A673 (cell line): ENCODE measurements around the gene CPXM2. TPM values are rescaled to one million over a fixed set of nuclear protein-coding genes. Genes with fewer than 3 reads are reported as not detected.

ENCODE experiments used
- BruUV-seq: library from RNA; stranded (reverse); fragments of 400-500 nt; replicated peaks from 2 replicates; lab custom pipeline; 2021; lab: Mats Ljungman, UMichigan
- CTCF ChIA-PET: fragments of 300-600 bp; sonication (Branson Sonifier 250); formaldehyde crosslinking; loops from one replicate; lab custom pipeline; 2022; ENCODE audit warnings: antibody characterized with exemption; lab: Charles Lee
- POLR2A ChIA-PET: fragments of 300-600 bp; sonication (Branson Sonifier 250); formaldehyde crosslinking; loops from one replicate; lab custom pipeline; 2022; ENCODE audit warnings: antibody characterized with exemption; ENCODE audit not compliant: low non-redundant PET; lab: Charles Lee
- DNase-seq: peaks from one replicate; pipeline ENCODE4 v3.0.0-alpha.2; 2015; ENCODE audit warnings: low spot score
- H3K27ac ChIP-seq: fragments of 200-600 bp; sonication (generic); 2 replicates; pipeline ENCODE4 v1.5.1; 2016; ENCODE audit warnings: mixed run types, low read depth, mild to moderate bottlenecking, mixed read lengths, antibody characterized with exemption, low read length; ENCODE audit not compliant: poor library complexity, severe bottlenecking
- H3K27me3 ChIP-seq: fragments of 200-600 bp; sonication (generic); replicated peaks from 2 replicates; pipeline ENCODE4 v1.6.1; 2017; ENCODE audit warnings: mixed run types, low read depth, mild to moderate bottlenecking, mixed read lengths, antibody characterized with exemption, low read length; ENCODE audit not compliant: insufficient read depth, poor library complexity
- H3K36me3 ChIP-seq: fragments of 200-600 bp; sonication (generic); 2 replicates; pipeline ENCODE4 v1.6.1; 2016; ENCODE audit warnings: mixed run types, mild to moderate bottlenecking, mixed read lengths, antibody characterized with exemption, low read length; ENCODE audit not compliant: insufficient read depth, poor library complexity, severe bottlenecking
- H3K4me1 ChIP-seq: fragments of 200-600 bp; sonication (generic); 2 replicates; pipeline ENCODE4 v1.6.1; 2017; ENCODE audit warnings: mixed run types, mild to moderate bottlenecking, mixed read lengths, antibody characterized with exemption, low read length; ENCODE audit not compliant: insufficient read depth, poor library complexity, severe bottlenecking
- H3K4me3 ChIP-seq: fragments of 200-600 bp; sonication (generic); 2 replicates; pipeline ENCODE4 v1.5.1; 2016; ENCODE audit warnings: low read depth, mixed run types, mild to moderate bottlenecking, mixed read lengths, low read length; ENCODE audit not compliant: poor library complexity, severe bottlenecking
- H3K9me3 ChIP-seq: fragments of 200-600 bp; sonication (generic); 2 replicates; pipeline ENCODE4 v1.6.1; 2016; ENCODE audit warnings: mixed run types, low read depth, mild to moderate bottlenecking, mixed read lengths, antibody characterized with exemption, low read length; ENCODE audit not compliant: poor library complexity, severe bottlenecking
- CTCF ChIP-seq: fragments of 300-800, 200-600 bp; sonication (generic); conservative IDR thresholded peaks from 2 replicates; pipeline ENCODE4 v1.5.1; 2017; ENCODE audit warnings: low read depth, mild to moderate bottlenecking, antibody characterized with exemption, low read length, moderate library complexity, mixed read lengths
- EZH2 ChIP-seq: fragments of 200-600 bp; sonication (generic); IDR thresholded peaks from 2 replicates; pipeline ENCODE4 v1.6.1; 2017; ENCODE audit warnings: borderline replicate concordance, low read depth, mild to moderate bottlenecking, mixed read lengths, antibody characterized with exemption, low read length; ENCODE audit not compliant: poor library complexity, severe bottlenecking
- intact Hi-C: fragments of 100-400 bp; cut with micrococcal nuclease; formaldehyde crosslinking; loops from one replicate; pipeline ENCODE4 v1.10.0; 2022; ENCODE audit not compliant: unreplicated experiment
- total RNA-seq: library from RNA; stranded (reverse); gene quantifications from 2 replicates; pipeline ENCODE4 v1.2.3, GENCODE V29; 2021

Gene CPXM2
- total RNA-seq, 1 experiment from 2014 or later = not detected

GRCh38 chr10:123748711-123749110 lies 142.9 kb downstream of the CPXM2 start:
- DNase-seq = no peak
- TF ChIP-seq CTCF = no peak
- TF ChIP-seq EZH2 = no peak
- intact Hi-C loops = no loop called here
- Histone ChIP-seq H3K36me3 (no peaks in the 10 kb centered on the region), H3K4me1 (no peaks in the 10 kb centered on the region), H3K27me3 (peaks cover 50% of the 10 kb centered on the region), H3K9me3 (no peaks in the 10 kb centered on the region), H3K4me3 (no peak overlapping the region), H3K27ac (no peak overlapping the region)
- CTCF ChIA-PET = no interaction called here
- POLR2A ChIA-PET = no interaction called here
- BruUV-seq = no TSS peak

GRCh38 chr10:123747426-123747825 lies 144.2 kb downstream of the CPXM2 start:
- intact Hi-C loops = no loop called here
- Histone ChIP-seq H3K27me3 (peaks cover 55% of the 10 kb centered on the region), H3K27ac (no peak overlapping the region), H3K4me1 (no peaks in the 10 kb centered on the region), H3K4me3 (no peak overlapping the region), H3K9me3 (no peaks in the 10 kb centered on the region), H3K36me3 (no peaks in the 10 kb centered on the region)
- POLR2A ChIA-PET = no interaction called here
- DNase-seq = no peak
- TF ChIP-seq CTCF = no peak
- TF ChIP-seq EZH2 = no peak
- no TSS peak for BruUV-seq
- CTCF ChIA-PET = no interaction called here

- no peak for DNase-seq
- no peaks in the 10 kb centered on the region for H3K9me3 ChIP-seq
- no peaks in the 10 kb centered on the region for H3K36me3 ChIP-seq
- ChIA-PET CTCF (no interaction called here), POLR2A (no interaction called here)
- no peak overlapping the region for H3K4me3 ChIP-seq
- intact Hi-C loops = no loop called here
- BruUV-seq = no TSS peak
- H3K27me3 ChIP-seq = peaks cover 50% of the 10 kb centered on the region
- no peak for TF ChIP-seq EZH2
- no peak for TF ChIP-seq CTCF
- H3K4me1 ChIP-seq = no peaks in the 10 kb centered on the region
- no peak overlapping the region for H3K27ac ChIP-seq
Measured at GRCh38 chr10:123746942-123747341, 144.7 kb downstream of the CPXM2 start.
